G401.6 (cell line): Measurements from ENCODE around the gene USP7.
"Not testable (repeated sequence)": the region's sequence is repeated elsewhere in the genome, so short reads cannot be mapped to it uniquely, and the experiment has no call there.

Source experiments
- FAIRE-seq: peaks from 2 replicates; lab custom pipeline; 2012; peaks lifted over from hg19 to GRCh38; lab: Jason Lieb, UNC

The USP7 gene

GRCh38 chr16:8963821-8964441 lies at the start of gene USP7:
Gene USP7, minus strand, starts transcription at chr16:8963906. Its CDS starts 621 bp downstream, at chr16:8963285.
- FAIRE-seq: no peak

GRCh38 chr16:9013508-9013864 lies 49.8 kb upstream of the USP7 start:
- FAIRE-seq: no peak

- no peak for FAIRE-seq
Observed at GRCh38 chr16:9012848-9013507, 49.3 kb upstream of the USP7 start.

GRCh38 chr16:9012330-9012729 lies 48.6 kb upstream of the USP7 start:
- FAIRE-seq: no peak

GRCh38 chr16:9008601-9009260 lies 45.0 kb upstream of the USP7 start:
- FAIRE-seq: no peak

- no peak for FAIRE-seq
Observed at GRCh38 chr16:9007177-9007794, 43.6 kb upstream of the USP7 start.

- no peak for FAIRE-seq
Observed at GRCh38 chr16:9004183-9004582, 40.5 kb upstream of the USP7 start.

- no peak for FAIRE-seq
Observed at GRCh38 chr16:9003763-9004162, 40.1 kb upstream of the USP7 start.

GRCh38 chr16:9003322-9003721 lies 39.6 kb upstream of the USP7 start:
- FAIRE-seq: no peak

- FAIRE-seq: no peak
Observed at GRCh38 chr16:9002042-9002441, 38.3 kb upstream of the USP7 start.

GRCh38 chr16:9000664-9001063 lies 37.0 kb upstream of the USP7 start:
- FAIRE-seq: no peak

- FAIRE-seq: no peak
Observed at GRCh38 chr16:8999800-9000199, 36.1 kb upstream of the USP7 start.

GRCh38 chr16:8998108-8998507 lies 34.4 kb upstream of the USP7 start:
- no peak for FAIRE-seq

- FAIRE-seq: no peak
Observed at GRCh38 chr16:8996891-8997290, 33.2 kb upstream of the USP7 start.

GRCh38 chr16:8990445-8990844 lies 26.7 kb upstream of the USP7 start:
- no peak for FAIRE-seq

- no peak for FAIRE-seq
Observed at GRCh38 chr16:8989099-8989878, 25.6 kb upstream of the USP7 start.

GRCh38 chr16:8986818-8987191 lies 23.1 kb upstream of the USP7 start:
- FAIRE-seq: no peak

GRCh38 chr16:8986111-8986510 lies 22.4 kb upstream of the USP7 start:
- FAIRE-seq: no peak

- no peak for FAIRE-seq
Observed at GRCh38 chr16:8982816-8983215, 19.1 kb upstream of the USP7 start.

GRCh38 chr16:8981901-8982300 lies 18.2 kb upstream of the USP7 start:
- not testable (repeated sequence) for FAIRE-seq

- not testable (repeated sequence) for FAIRE-seq
Observed at GRCh38 chr16:8976189-8976588, 12.5 kb upstream of the USP7 start.

GRCh38 chr16:8975039-8975438 lies 11.3 kb upstream of the USP7 start:
- no peak for FAIRE-seq
